Measurements from ENCODE around the gene TTC5. TPM values are rescaled to one million over a fixed set of nuclear protein-coding genes. Genes with fewer than 3 reads are reported as not detected.
A peak's percentile ranks its signal among the peaks of the same experiment; 100 is the strongest.

TTC5 gene
- total RNA-seq (2013) = 16.5 TPM
- polyA plus RNA-seq (10 to 100 TPM in 2 of 3 donors, 1 to 10 TPM in 1; 6.2 to 18.4 (median 17.3) TPM), polyA minus RNA-seq (5.7 and 8.9 TPM in 2 replicates), total RNA-seq (0.52 to 12.5 (median 5.3) reads per million in 11 experiments)

GRCh38 chr14:20305265-20306078, at the start of gene TTC5:
Gene TTC5 (minus strand): TSS chr14:20305951. CDS start chr14:20305937, 14 bp downstream.
- Mint-ChIP-seq H3K9me3 (peaks cover 0 to 3% (median 0%) of the 10 kb centered on the region in 7 donors), H3K27ac (peak within 1 kb of the TSS; percentile 34 to 85 (median 75)), H3K4me1 (peaks cover 22% of the 10 kb centered on the region), H3K4me3 (peak within 1 kb of the TSS; percentile 96), H3K36me3 (peaks cover 15 to 17% of the 10 kb centered on the region in 2 donors), H3K27me3 (ENCODE audit: low read depth in 3 of 3) (no peaks in the 10 kb centered on the region)
- Histone ChIP-seq H3K4me2 (replicated peaks; ENCODE audit: extremely low read depth, low read length, poor library complexity, severe bottlenecking) (peak within 1 kb of the TSS; percentile 86), H3K36me3 (replicated peaks in 1 of 2; ENCODE audit: control insufficient read depth in 1 of 2, insufficient read depth in 2 of 2, low read length in 2 of 2) (peaks cover 17 to 18% of the 10 kb centered on the region in 2 donors), H3K27me3 (ENCODE audit: control insufficient read depth in 2 of 2, insufficient read depth in 2 of 2, low read length in 2 of 2) (no peaks in the 10 kb centered on the region), H3K9me3 (replicated peaks in 1 of 2; ENCODE audit: control insufficient read depth in 1 of 2, insufficient read depth in 1 of 2, low read length in 2 of 2) (no peaks in the 10 kb centered on the region), H3K27ac (ENCODE audit: low read depth in 1 of 2, low read length in 2 of 2) (peak within 1 kb of the TSS; percentile 10 to 63), H3K4me1 (ENCODE audit: control insufficient read depth in 1 of 2, insufficient read depth in 2 of 2, low read length in 2 of 2) (peaks cover 5 to 9% of the 10 kb centered on the region in 2 donors), H4K20me1 (ENCODE audit: insufficient read depth, low read length) (no peaks in the 10 kb centered on the region), H3K4me3 (replicated peaks in 1 of 3; ENCODE audit: low read depth in 2 of 3, low read length in 3 of 3) (peak within 1 kb of the TSS; percentile 83 to 87 (median 84)), H3K79me2 (ENCODE audit: insufficient read depth, low read length) (peaks cover 26% of the 10 kb centered on the region), H2AFZ (ENCODE audit: insufficient read depth, low read depth, low read length, poor library complexity, severe bottlenecking) (peak within 1 kb of the TSS; percentile 75), H3K9ac (ENCODE audit: insufficient read depth, low read length, poor library complexity, severe bottlenecking) (peak within 1 kb of the TSS; percentile 57)
- intact Hi-C loops (cut with micrococcal nuclease) = no loop called here
- DNase-seq = peak; percentile 82 to 89 (median 85)
- TF ChIP-seq CTCF (IDR thresholded peaks at IDR 0.05) = peak; percentile 95
- under 1% methylated on average over 26 of the region's 27 CpGs for WGBS (ENCODE audit: insufficient coverage)

GRCh38 chr14:20350860-20351259, 45.1 kb upstream of the TTC5 start:
- H3K4me1 Mint-ChIP-seq = no peaks in the 10 kb centered on the region
- Histone ChIP-seq H3K79me2 (ENCODE audit: insufficient read depth, low read length) (no peaks in the 10 kb centered on the region), H2AFZ (ENCODE audit: insufficient read depth, low read depth, low read length, poor library complexity, severe bottlenecking) (no peak overlapping the region), H3K36me3 (replicated peaks in 1 of 2; ENCODE audit: control insufficient read depth in 1 of 2, insufficient read depth in 2 of 2, low read length in 2 of 2) (peaks cover 32 to 74% of the 10 kb centered on the region in 2 donors), H3K27me3 (ENCODE audit: control insufficient read depth in 2 of 2, insufficient read depth in 2 of 2, low read length in 2 of 2) (no peaks in the 10 kb centered on the region), H4K20me1 (ENCODE audit: insufficient read depth, low read length) (no peaks in the 10 kb centered on the region), H3K4me1 (ENCODE audit: control insufficient read depth in 1 of 2, insufficient read depth in 2 of 2, low read length in 2 of 2) (no peaks in the 10 kb centered on the region), H3K4me2 (replicated peaks; ENCODE audit: extremely low read depth, low read length, poor library complexity, severe bottlenecking) (no peak overlapping the region), H3K9ac (ENCODE audit: insufficient read depth, low read length, poor library complexity, severe bottlenecking) (no peak overlapping the region), H3K4me3 (replicated peaks in 1 of 3; ENCODE audit: low read depth in 2 of 3, low read length in 3 of 3) (no peak overlapping the region), H3K27ac (ENCODE audit: low read depth in 1 of 2, low read length in 2 of 2) (no peak overlapping the region), H3K9me3 (replicated peaks in 1 of 2; ENCODE audit: control insufficient read depth in 1 of 2, insufficient read depth in 1 of 2, low read length in 2 of 2) (no peaks in the 10 kb centered on the region)
- H3K36me3 Mint-ChIP-seq = peaks cover 55 to 74% of the 10 kb centered on the region in 2 donors
- no peaks in the 10 kb centered on the region for H3K9me3 Mint-ChIP-seq
- H3K4me3 Mint-ChIP-seq = no peak overlapping the region
- intact Hi-C loops (cut with micrococcal nuclease) = no loop called here
- no peak for DNase-seq
- TF ChIP-seq CTCF (IDR thresholded peaks at IDR 0.05) = no peak
- H3K27ac Mint-ChIP-seq = peak overlapping the region in 1 of 7 donors; percentile 2
- H3K27me3 Mint-ChIP-seq (ENCODE audit: low read depth in 3 of 3) = peaks cover 0 to 3% (median 0%) of the 10 kb centered on the region in 3 donors
